ENCODE results near the gene ALAS1.
A peak's percentile ranks its signal among the peaks of the same experiment; 100 is the strongest.

Gene ALAS1

DNA sequence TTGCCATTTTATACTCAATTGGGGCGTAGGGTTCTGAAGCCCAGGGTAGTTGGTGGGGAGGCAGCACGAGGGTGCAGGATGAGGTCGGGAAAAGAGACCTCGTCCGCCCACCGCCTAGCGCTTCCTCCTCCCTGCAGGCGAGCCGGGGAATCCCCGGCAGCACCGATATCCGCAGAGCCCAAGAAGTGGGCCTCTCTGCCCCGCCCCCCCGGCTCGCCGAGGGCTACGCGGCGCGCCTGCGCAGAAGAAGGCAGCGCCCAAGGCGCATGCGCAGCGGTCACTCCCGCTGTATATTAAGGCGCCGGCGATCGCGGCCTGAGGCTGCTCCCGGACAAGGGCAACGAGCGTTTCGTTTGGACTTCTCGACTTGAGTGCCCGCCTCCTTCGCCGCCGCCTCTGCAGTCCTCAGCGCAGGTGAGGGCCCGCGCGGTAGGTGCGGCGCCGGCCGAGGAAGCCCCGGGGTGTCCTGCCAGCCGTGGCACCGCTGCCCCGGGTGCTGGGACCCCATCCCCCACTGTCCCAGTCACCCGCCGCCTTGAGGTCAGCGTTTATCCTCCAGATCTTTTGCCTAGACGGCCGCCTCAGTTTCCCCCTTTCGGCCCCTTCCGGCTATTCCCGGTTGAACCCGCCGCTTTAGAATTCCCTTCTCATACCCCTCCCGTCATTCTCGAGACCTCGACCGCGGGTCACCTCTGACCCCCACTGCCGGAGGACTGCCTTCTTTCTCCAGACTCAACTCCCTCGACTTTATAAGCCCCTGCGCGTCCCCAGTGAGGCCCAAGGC lies at the start of gene ALAS1:
Gene ALAS1 (plus strand): TSS at position 319 of the 784 bp plus-strand sequence. CDS start 1,082 bp downstream, outside the sequence.
- Histone ChIP-seq H4K20me1 (ENCODE audit: insufficient read depth) (no peaks in the 10 kb centered on the region), H3K4me1 (ENCODE audit: low read depth, poor library complexity, severe bottlenecking) (peaks cover 38% of the 10 kb centered on the region), H3K79me2 (ENCODE audit: insufficient read depth, low read depth) (peaks cover 13% of the 10 kb centered on the region; the same call in 1 of the 2 replicates), H3K36me3 (ENCODE audit: insufficient read depth) (no peaks in the 10 kb centered on the region), H3K4me2 (peak within 1 kb of the TSS; percentile 68), H2AFZ (ENCODE audit: low read depth) (peak within 1 kb of the TSS; percentile 90), H3K4me3 (IDR thresholded peaks at IDR 0.05; ENCODE audit: insufficient read depth, low read depth, low read length) (peak within 1 kb of the TSS; percentile 70), H3K9ac (peak within 1 kb of the TSS; percentile 42; the same call in 1 of the 2 replicates), H3K27ac (no peak within 1 kb of the TSS), H3K27me3 (ENCODE audit: insufficient read depth, low read depth) (no peaks in the 10 kb centered on the region)
- TF ChIP-seq, protein P1, sequence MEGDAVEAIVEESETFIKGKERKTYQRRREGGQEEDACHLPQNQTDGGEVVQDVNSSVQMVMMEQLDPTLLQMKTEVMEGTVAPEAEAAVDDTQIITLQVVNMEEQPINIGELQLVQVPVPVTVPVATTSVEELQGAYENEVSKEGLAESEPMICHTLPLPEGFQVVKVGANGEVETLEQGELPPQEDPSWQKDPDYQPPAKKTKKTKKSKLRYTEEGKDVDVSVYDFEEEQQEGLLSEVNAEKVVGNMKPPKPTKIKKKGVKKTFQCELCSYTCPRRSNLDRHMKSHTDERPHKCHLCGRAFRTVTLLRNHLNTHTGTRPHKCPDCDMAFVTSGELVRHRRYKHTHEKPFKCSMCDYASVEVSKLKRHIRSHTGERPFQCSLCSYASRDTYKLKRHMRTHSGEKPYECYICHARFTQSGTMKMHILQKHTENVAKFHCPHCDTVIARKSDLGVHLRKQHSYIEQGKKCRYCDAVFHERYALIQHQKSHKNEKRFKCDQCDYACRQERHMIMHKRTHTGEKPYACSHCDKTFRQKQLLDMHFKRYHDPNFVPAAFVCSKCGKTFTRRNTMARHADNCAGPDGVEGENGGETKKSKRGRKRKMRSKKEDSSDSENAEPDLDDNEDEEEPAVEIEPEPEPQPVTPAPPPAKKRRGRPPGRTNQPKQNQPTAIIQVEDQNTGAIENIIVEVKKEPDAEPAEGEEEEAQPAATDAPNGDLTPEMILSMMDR (conservative IDR thresholded peaks at IDR 0.05; ENCODE audit: low read depth, low read length) = no peak

DNA sequence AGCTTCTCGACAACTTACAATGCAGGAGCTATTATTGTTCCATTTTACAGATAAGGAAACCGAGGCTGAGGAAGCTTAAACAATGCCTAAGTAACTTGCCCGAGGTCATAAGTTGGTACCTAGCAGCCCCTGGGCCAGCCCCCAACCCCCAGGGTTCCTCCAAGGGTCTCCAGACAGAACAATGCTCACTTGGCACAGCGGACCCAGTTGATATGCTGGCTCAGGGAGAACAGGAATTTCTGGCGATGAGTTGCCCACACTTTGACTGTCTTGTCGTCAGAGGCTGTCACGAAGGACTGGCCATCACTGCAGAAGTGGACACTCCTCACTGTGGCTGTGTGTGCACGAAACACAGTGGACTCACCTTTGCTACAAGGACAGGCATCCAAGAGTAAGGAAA lies 48.9 kb upstream of the ALAS1 start:
- no peak overlapping the region for H2AFZ ChIP-seq (ENCODE audit: low read depth)
- TF ChIP-seq, protein P1 (conservative IDR thresholded peaks at IDR 0.05; ENCODE audit: low read depth, low read length) = no peak
- no peak overlapping the region for H3K4me3 ChIP-seq (IDR thresholded peaks at IDR 0.05; ENCODE audit: insufficient read depth, low read depth, low read length)
- H4K20me1 ChIP-seq (ENCODE audit: insufficient read depth) = no peaks in the 10 kb centered on the region
- peaks cover 10% of the 10 kb centered on the region for H3K4me1 ChIP-seq (ENCODE audit: low read depth, poor library complexity, severe bottlenecking)
- no peak overlapping the region for H3K27ac ChIP-seq
- no peak overlapping the region for H3K4me2 ChIP-seq
- no peak overlapping the region for H3K9ac ChIP-seq
- no peaks in the 10 kb centered on the region for H3K36me3 ChIP-seq (ENCODE audit: insufficient read depth)
- no peaks in the 10 kb centered on the region for H3K79me2 ChIP-seq (ENCODE audit: insufficient read depth, low read depth)
- H3K27me3 ChIP-seq (ENCODE audit: insufficient read depth, low read depth) = no peaks in the 10 kb centered on the region

DNA sequence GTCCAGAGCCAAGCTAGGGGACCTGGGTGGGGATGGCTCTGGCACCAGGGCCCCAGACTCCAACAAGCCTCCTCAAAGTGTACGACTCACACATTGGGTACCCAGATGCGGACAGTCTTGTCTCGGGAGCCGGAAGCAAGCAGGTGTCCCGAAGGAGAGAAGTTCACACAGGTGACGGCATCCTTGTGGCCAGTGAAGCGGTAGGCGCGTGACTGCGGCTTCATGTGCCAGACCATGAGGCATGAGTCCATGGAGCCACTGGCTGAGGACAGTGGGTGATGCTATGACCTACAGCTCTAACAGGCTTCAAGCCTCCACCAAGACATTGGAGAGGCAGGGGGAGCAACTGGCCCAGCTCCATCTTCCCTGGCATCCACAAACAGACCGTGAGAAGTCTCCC lies 48.2 kb upstream of the ALAS1 start:
- H3K79me2 ChIP-seq (ENCODE audit: insufficient read depth, low read depth) = no peaks in the 10 kb centered on the region
- no peak overlapping the region for H2AFZ ChIP-seq (ENCODE audit: low read depth)
- H3K36me3 ChIP-seq (ENCODE audit: insufficient read depth) = no peaks in the 10 kb centered on the region
- TF ChIP-seq, protein P1 (conservative IDR thresholded peaks at IDR 0.05; ENCODE audit: low read depth, low read length) = no peak
- peaks cover 7% of the 10 kb centered on the region for H3K4me1 ChIP-seq (ENCODE audit: low read depth, poor library complexity, severe bottlenecking)
- no peak overlapping the region for H3K4me3 ChIP-seq (IDR thresholded peaks at IDR 0.05; ENCODE audit: insufficient read depth, low read depth, low read length)
- no peak overlapping the region for H3K9ac ChIP-seq
- H3K4me2 ChIP-seq = no peak overlapping the region
- H3K27ac ChIP-seq = no peak overlapping the region
- no peaks in the 10 kb centered on the region for H3K27me3 ChIP-seq (ENCODE audit: insufficient read depth, low read depth)
- H4K20me1 ChIP-seq (ENCODE audit: insufficient read depth) = no peaks in the 10 kb centered on the region

DNA sequence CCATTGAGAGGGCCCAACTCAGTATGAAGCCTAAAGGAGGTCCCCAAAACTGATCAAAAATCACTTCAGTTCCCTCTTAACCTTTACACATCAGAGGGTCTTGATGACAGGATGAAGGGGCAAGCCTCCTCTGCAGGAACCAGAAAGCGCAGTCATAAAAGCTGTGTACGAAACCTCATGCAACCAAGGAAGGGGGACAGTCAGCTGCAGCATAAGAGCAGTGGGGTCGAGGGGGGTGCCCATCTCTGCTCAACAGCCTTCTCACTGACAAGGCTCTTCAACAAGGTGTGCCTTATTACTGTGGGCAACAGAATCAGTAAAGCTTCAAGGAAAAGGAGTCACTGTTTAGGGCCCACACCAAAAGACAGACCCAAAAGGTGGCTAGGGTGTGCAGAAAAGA lies 47.6 kb upstream of the ALAS1 start:
- no peak overlapping the region for H3K9ac ChIP-seq
- no peak overlapping the region for H3K27ac ChIP-seq
- H3K36me3 ChIP-seq (ENCODE audit: insufficient read depth) = no peaks in the 10 kb centered on the region
- peaks cover 7% of the 10 kb centered on the region for H3K4me1 ChIP-seq (ENCODE audit: low read depth, poor library complexity, severe bottlenecking)
- H3K4me2 ChIP-seq = no peak overlapping the region
- H2AFZ ChIP-seq (ENCODE audit: low read depth) = no peak overlapping the region
- H3K4me3 ChIP-seq (IDR thresholded peaks at IDR 0.05; ENCODE audit: insufficient read depth, low read depth, low read length) = no peak overlapping the region
- no peaks in the 10 kb centered on the region for H4K20me1 ChIP-seq (ENCODE audit: insufficient read depth)
- no peaks in the 10 kb centered on the region for H3K79me2 ChIP-seq (ENCODE audit: insufficient read depth, low read depth)
- TF ChIP-seq, protein P1 (conservative IDR thresholded peaks at IDR 0.05; ENCODE audit: low read depth, low read length) = no peak
- H3K27me3 ChIP-seq (ENCODE audit: insufficient read depth, low read depth) = no peaks in the 10 kb centered on the region

Data from KMS-11 (cell line).